Activated CD4-positive, alpha-beta memory T cell treated with anti-CD3 and anti-CD28 coated beads for 36 hours (primary cell): ENCODE measurements around the gene CAPN10. TPM values are rescaled to one million over a fixed set of nuclear protein-coding genes. Genes with fewer than 3 reads are reported as not detected.

ENCODE experiments used
- CTCF ChIA-PET: fragments of 350-600 bp; sonication (Branson Sonifier 250); formaldehyde crosslinking; loops from one replicate; lab custom pipeline; 2021; ENCODE audit warnings: antibody characterized with exemption, inconsistent platforms; lab: Charles Lee
- POLR2A ChIA-PET: fragments of 350-600 bp; sonication (Branson Sonifier 250); formaldehyde crosslinking; loops from one replicate; lab custom pipeline; 2021; ENCODE audit warnings: antibody characterized with exemption; lab: Charles Lee
- DNase-seq: peaks from one replicate; pipeline ENCODE4 v3.0.0-alpha.2; 2020
- H3K27ac Mint-ChIP-seq: one replicate; pipeline ENCODE4 v1.8.0; 2021; ENCODE audit warnings: mixed read lengths
- H3K27me3 Mint-ChIP-seq: one replicate; pipeline ENCODE4 v1.8.0; 2021; ENCODE audit warnings: mixed read lengths
- H3K36me3 Mint-ChIP-seq: one replicate; pipeline ENCODE4 v1.8.0; 2021; ENCODE audit warnings: mixed read lengths
- H3K4me1 Mint-ChIP-seq: one replicate; pipeline ENCODE4 v1.8.0; 2021; ENCODE audit warnings: low read depth, mixed read lengths
- H3K4me3 Mint-ChIP-seq: one replicate; pipeline ENCODE4 v1.8.0; 2021; ENCODE audit warnings: mild to moderate bottlenecking, mixed read lengths
- H3K9me3 Mint-ChIP-seq: one replicate; pipeline ENCODE4 v1.8.0; 2021; ENCODE audit warnings: mixed read lengths
- intact Hi-C: fragments of 100-400 bp; cut with micrococcal nuclease; formaldehyde crosslinking; loops from one replicate; pipeline ENCODE4 v1.15.1; 2023
- total RNA-seq, 2 experiments: library from RNA; stranded (reverse); gene quantifications; one replicate each; pipeline ENCODE4 v1.2.3, GENCODE V29; 2021

CAPN10 gene
- total RNA-seq, 2 experiments from 2014 or later, result 32.6 to 33.9 TPM

GRCh38 chr2:240599141-240599583, 12.6 kb downstream of the CAPN10 start:
- no peaks in the 10 kb centered on the region for H3K4me1 Mint-ChIP-seq
- no peak overlapping the region for H3K4me3 Mint-ChIP-seq
- ChIA-PET POLR2A (no interaction called here), CTCF (no interaction called here)
- no peaks in the 10 kb centered on the region for H3K9me3 Mint-ChIP-seq
- intact Hi-C loops, result no loop called here
- no peaks in the 10 kb centered on the region for H3K27me3 Mint-ChIP-seq
- peaks cover 2% of the 10 kb centered on the region for H3K36me3 Mint-ChIP-seq
- no peak for DNase-seq
- no peak overlapping the region for H3K27ac Mint-ChIP-seq

- Mint-ChIP-seq H3K4me3 (no peak overlapping the region), H3K27me3 (no peaks in the 10 kb centered on the region), H3K4me1 (no peaks in the 10 kb centered on the region), H3K9me3 (no peaks in the 10 kb centered on the region), H3K27ac (no peak overlapping the region), H3K36me3 (peaks cover 2% of the 10 kb centered on the region)
- ChIA-PET CTCF (no interaction called here), POLR2A (no interaction called here)
- no peak for DNase-seq
- intact Hi-C loops, result no loop called here
These were observed 14.0 kb downstream of the CAPN10 start for GRCh38 chr2:240600451-240600961.

GRCh38 chr2:240601061-240601830, 14.7 kb downstream of the CAPN10 start:
- ChIA-PET CTCF (no interaction called here), POLR2A (no interaction called here)
- intact Hi-C loops, result no loop called here
- Mint-ChIP-seq H3K9me3 (no peaks in the 10 kb centered on the region), H3K4me1 (no peaks in the 10 kb centered on the region), H3K27me3 (no peaks in the 10 kb centered on the region), H3K4me3 (no peak overlapping the region), H3K36me3 (peaks cover 2% of the 10 kb centered on the region), H3K27ac (no peak overlapping the region)
- no peak for DNase-seq

GRCh38 chr2:240601831-240602160, 15.3 kb downstream of the CAPN10 start:
- CTCF ChIA-PET, result no interaction called here
- H3K4me1 Mint-ChIP-seq, result no peaks in the 10 kb centered on the region
- POLR2A ChIA-PET, result no interaction called here
- H3K9me3 Mint-ChIP-seq, result no peaks in the 10 kb centered on the region
- H3K4me3 Mint-ChIP-seq, result no peak overlapping the region
- no peak for DNase-seq
- no peak overlapping the region for H3K27ac Mint-ChIP-seq
- no peaks in the 10 kb centered on the region for H3K27me3 Mint-ChIP-seq
- H3K36me3 Mint-ChIP-seq, result peaks cover 2% of the 10 kb centered on the region
- intact Hi-C loops, result no loop called here

- POLR2A ChIA-PET, result no interaction called here
- Mint-ChIP-seq H3K36me3 (peaks cover 2% of the 10 kb centered on the region), H3K4me3 (no peak overlapping the region), H3K9me3 (no peaks in the 10 kb centered on the region), H3K27me3 (no peaks in the 10 kb centered on the region), H3K4me1 (no peaks in the 10 kb centered on the region), H3K27ac (no peak overlapping the region)
- no peak for DNase-seq
- intact Hi-C loops, result no loop called here
- CTCF ChIA-PET, result no interaction called here
These were observed 15.9 kb downstream of the CAPN10 start for GRCh38 chr2:240602266-240603050.

GRCh38 chr2:240603081-240603835, 16.7 kb downstream of the CAPN10 start:
- no peak overlapping the region for H3K4me3 Mint-ChIP-seq
- no peaks in the 10 kb centered on the region for H3K9me3 Mint-ChIP-seq
- ChIA-PET POLR2A (no interaction called here), CTCF (no interaction called here)
- no peaks in the 10 kb centered on the region for H3K4me1 Mint-ChIP-seq
- H3K27ac Mint-ChIP-seq, result no peak overlapping the region
- H3K36me3 Mint-ChIP-seq, result peaks cover 2% of the 10 kb centered on the region
- no peaks in the 10 kb centered on the region for H3K27me3 Mint-ChIP-seq
- no peak for DNase-seq
- intact Hi-C loops, result no loop called here

GRCh38 chr2:240603846-240604245, 17.3 kb downstream of the CAPN10 start:
- intact Hi-C loops, result no loop called here
- no peak for DNase-seq
- ChIA-PET POLR2A (no interaction called here), CTCF (no interaction called here)
- Mint-ChIP-seq H3K27me3 (no peaks in the 10 kb centered on the region), H3K4me3 (no peak overlapping the region), H3K36me3 (peaks cover 2% of the 10 kb centered on the region), H3K4me1 (peaks cover under 1% of the 10 kb centered on the region), H3K27ac (no peak overlapping the region), H3K9me3 (no peaks in the 10 kb centered on the region)

GRCh38 chr2:240604291-240604938, 17.9 kb downstream of the CAPN10 start:
- H3K27ac Mint-ChIP-seq, result no peak overlapping the region
- no peak for DNase-seq
- POLR2A ChIA-PET, result no interaction called here

GRCh38 chr2:240604939-240605716, 18.6 kb downstream of the CAPN10 start:
- no peak overlapping the region for H3K27ac Mint-ChIP-seq
- intact Hi-C loops, result no loop called here

More at GRCh38 chr2:240604291-240604938, 17.9 kb downstream of the CAPN10 start:
- Mint-ChIP-seq H3K4me1 (peaks cover 3% of the 10 kb centered on the region), H3K36me3 (peaks cover 2% of the 10 kb centered on the region), H3K27me3 (no peaks in the 10 kb centered on the region), H3K4me3 (no peak overlapping the region), H3K9me3 (no peaks in the 10 kb centered on the region)
- intact Hi-C loops, result no loop called here
- CTCF ChIA-PET, result no interaction called here

GRCh38 chr2:240605867-240606743, 19.6 kb downstream of the CAPN10 start:
- Mint-ChIP-seq H3K4me3 (no peak overlapping the region), H3K36me3 (no peaks in the 10 kb centered on the region), H3K27ac (no peak overlapping the region), H3K4me1 (peaks cover 3% of the 10 kb centered on the region), H3K9me3 (no peaks in the 10 kb centered on the region), H3K27me3 (no peaks in the 10 kb centered on the region)
- intact Hi-C loops, result no loop called here
- POLR2A ChIA-PET, result interaction anchor here (1.2 kb wide), 1 partner anchor 26 kb away, joined by 4 read pairs; no protein-coding TSS in a partner anchor
- CTCF ChIA-PET, result interaction anchor here (1.3 kb wide), 1 partner anchor 92 kb away, joined by 3 read pairs; no protein-coding TSS in a partner anchor
- DNase-seq, result no peak

More at GRCh38 chr2:240604939-240605716, 18.6 kb downstream of the CAPN10 start:
- ChIA-PET CTCF (no interaction called here), POLR2A (interaction anchor here (1.2 kb wide), 1 partner anchor 25 kb away, joined by 4 read pairs; no protein-coding TSS in a partner anchor)
- Mint-ChIP-seq H3K9me3 (no peaks in the 10 kb centered on the region), H3K4me1 (peaks cover 3% of the 10 kb centered on the region), H3K4me3 (no peak overlapping the region), H3K27me3 (no peaks in the 10 kb centered on the region), H3K36me3 (peaks cover under 1% of the 10 kb centered on the region)
- no peak for DNase-seq
